Gastroesophageal sphincter (tissue), 3 donors: ENCODE measurements around the gene DNAJC4.

Source experiments
- EP300 ChIP-seq: sonication (generic); formaldehyde crosslinking; IDR thresholded peaks from one replicate; pipeline ENCODE4 v1.6.1; 2017; ENCODE audit warnings: antibody characterized with exemption, mild to moderate bottlenecking
- POLR2A ChIP-seq, 2 donors: fragments of 450-650 bp; IDR thresholded peaks; one replicate each; pipeline ENCODE4 v1.6.1; 2017; ENCODE audit warnings: antibody characterized with exemption in 2 of 2, mild to moderate bottlenecking in 2 of 2, moderate library complexity in 1 of 2
- POLR2AphosphoS5 ChIP-seq: sonication (generic); formaldehyde crosslinking; IDR thresholded peaks from one replicate; pipeline ENCODE4 v1.6.1; 2017; ENCODE audit warnings: antibody characterized with exemption
- TF ChIP-seq, protein P1 (sequence below), 4 experiments: fragments of 200-600 bp in 2 of 4; fragments of 450-650 bp in 2 of 4; sonication (generic) in 1 of 4; IDR thresholded peaks; one replicate each; pipeline ENCODE4 v1.5.1; 2017 to 2019; ENCODE audit warnings: antibody characterized with exemption in 4 of 4, mild to moderate bottlenecking in 2 of 4, moderate library complexity in 2 of 4

DNA sequence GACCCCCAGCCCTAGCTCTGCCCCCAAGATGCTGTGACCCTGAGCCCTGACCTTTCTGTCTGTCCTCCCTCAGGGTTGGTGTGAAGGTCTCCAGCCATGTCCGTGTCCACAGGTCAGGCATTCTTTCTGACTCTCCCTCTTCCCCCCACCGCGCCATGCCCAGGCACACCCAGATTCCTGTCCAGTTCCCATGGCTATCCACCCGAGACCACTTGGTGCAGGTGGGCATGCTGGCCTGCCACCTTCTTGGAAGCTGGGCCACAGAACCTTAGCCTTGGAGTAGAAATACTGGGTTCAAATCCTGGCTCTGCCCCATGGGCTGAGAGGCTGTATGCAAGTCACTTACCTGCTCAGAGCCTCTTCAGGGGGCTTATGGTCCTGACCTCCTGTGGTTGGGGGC, 18.7 kb downstream of the DNAJC4 start:
- TF ChIP-seq POLR2A (IDR thresholded peaks at IDR 0.05), result no peak
- no peak for TF ChIP-seq POLR2AphosphoS5
- TF ChIP-seq, protein P1, sequence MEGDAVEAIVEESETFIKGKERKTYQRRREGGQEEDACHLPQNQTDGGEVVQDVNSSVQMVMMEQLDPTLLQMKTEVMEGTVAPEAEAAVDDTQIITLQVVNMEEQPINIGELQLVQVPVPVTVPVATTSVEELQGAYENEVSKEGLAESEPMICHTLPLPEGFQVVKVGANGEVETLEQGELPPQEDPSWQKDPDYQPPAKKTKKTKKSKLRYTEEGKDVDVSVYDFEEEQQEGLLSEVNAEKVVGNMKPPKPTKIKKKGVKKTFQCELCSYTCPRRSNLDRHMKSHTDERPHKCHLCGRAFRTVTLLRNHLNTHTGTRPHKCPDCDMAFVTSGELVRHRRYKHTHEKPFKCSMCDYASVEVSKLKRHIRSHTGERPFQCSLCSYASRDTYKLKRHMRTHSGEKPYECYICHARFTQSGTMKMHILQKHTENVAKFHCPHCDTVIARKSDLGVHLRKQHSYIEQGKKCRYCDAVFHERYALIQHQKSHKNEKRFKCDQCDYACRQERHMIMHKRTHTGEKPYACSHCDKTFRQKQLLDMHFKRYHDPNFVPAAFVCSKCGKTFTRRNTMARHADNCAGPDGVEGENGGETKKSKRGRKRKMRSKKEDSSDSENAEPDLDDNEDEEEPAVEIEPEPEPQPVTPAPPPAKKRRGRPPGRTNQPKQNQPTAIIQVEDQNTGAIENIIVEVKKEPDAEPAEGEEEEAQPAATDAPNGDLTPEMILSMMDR (IDR thresholded peaks at IDR 0.05), result no peak
- no peak for TF ChIP-seq EP300
